GM19099 (cell line): ENCODE data around the gene SPAG17.

ENCODE experiments used
- POLR2A ChIP-seq: IDR thresholded peaks from 3 replicates; pipeline ENCODE4 v1.6.1; 2011; ENCODE audit warnings: low read depth; ENCODE audit not compliant: insufficient read length; ENCODE audit errors: extremely low read depth

Gene SPAG17

GRCh38 chr1:118081387-118081786 lies 103.6 kb downstream of the SPAG17 start:
- TF ChIP-seq POLR2A = no peak

GRCh38 chr1:118077331-118078045 lies 107.5 kb downstream of the SPAG17 start:
- no peak for TF ChIP-seq POLR2A

GRCh38 chr1:118075116-118075515 lies 109.9 kb downstream of the SPAG17 start:
- no peak for TF ChIP-seq POLR2A

GRCh38 chr1:118073648-118074435 lies 111.2 kb downstream of the SPAG17 start:
- no peak for TF ChIP-seq POLR2A

- no peak for TF ChIP-seq POLR2A
These were observed 135.0 kb downstream of the SPAG17 start for GRCh38 chr1:118049981-118050380.

- no peak for TF ChIP-seq POLR2A
These were observed 137.3 kb downstream of the SPAG17 start for GRCh38 chr1:118047650-118048224.

GRCh38 chr1:118047006-118047649 lies 137.9 kb downstream of the SPAG17 start:
- no peak for TF ChIP-seq POLR2A

- no peak for TF ChIP-seq POLR2A
These were observed 141.4 kb downstream of the SPAG17 start for GRCh38 chr1:118043624-118044023.

GRCh38 chr1:118042501-118042900 lies 142.5 kb downstream of the SPAG17 start:
- no peak for TF ChIP-seq POLR2A

- no peak for TF ChIP-seq POLR2A
These were observed 145.9 kb downstream of the SPAG17 start for GRCh38 chr1:118039170-118039569.

GRCh38 chr1:118032883-118033282 lies 152.1 kb downstream of the SPAG17 start:
- no peak for TF ChIP-seq POLR2A

GRCh38 chr1:118028267-118028666 lies 156.8 kb downstream of the SPAG17 start:
- no peak for TF ChIP-seq POLR2A

- no peak for TF ChIP-seq POLR2A
These were observed 161.8 kb downstream of the SPAG17 start for GRCh38 chr1:118023199-118023598.

- no peak for TF ChIP-seq POLR2A
These were observed 163.4 kb downstream of the SPAG17 start for GRCh38 chr1:118021668-118022067.

GRCh38 chr1:118018060-118018459 lies 167.0 kb downstream of the SPAG17 start:
- no peak for TF ChIP-seq POLR2A
